SK-N-SH (cell line): ENCODE data around the gene MYMX. TPM values are rescaled to one million over a fixed set of nuclear protein-coding genes. Genes with fewer than 3 reads are reported as not detected.
A peak's percentile ranks its signal among the peaks of the same experiment; 100 is the strongest.

Experiments
- CTCF ChIA-PET: fragments of 300-600, 350-600 bp; formaldehyde crosslinking; extraction: SDS; loops from one replicate; lab custom pipeline; 2021; lab: Yijun Ruan, JAX
- POLR2A ChIA-PET: fragments of 350-600 bp; sonication (Branson Sonifier 250); formaldehyde crosslinking; extraction: SDS; loops from one replicate; lab custom pipeline; 2020; ENCODE audit warnings: antibody characterized with exemption, inconsistent platforms; lab: Yijun Ruan, JAX
- DNase-seq: peaks from one replicate; pipeline ENCODE4 v3.0.0; 2012
- H2AFZ ChIP-seq: fragments of 200-600 bp; sonication (generic); 2 replicates; pipeline ENCODE4 v1.8.1; 2016; ENCODE audit warnings: antibody characterized with exemption, mild to moderate bottlenecking, low read depth
- H3F3A ChIP-seq: fragments of 200-600 bp; sonication (generic); replicated peaks from 2 replicates; pipeline ENCODE3; 2016; ENCODE audit warnings: antibody characterized with exemption, mild to moderate bottlenecking; ENCODE audit not compliant: insufficient read depth
- H3K27ac ChIP-seq, 2 experiments: fragments of 200-500 bp in 1 of 2; fragments of 200-600 bp in 1 of 2; sonication (Bioruptor generic) in 1 of 2; sonication (generic), shearing (Covaris generic) in 1 of 2; 2 replicates each; pipeline versions ENCODE4 v1.5.1 to v1.6.1; 2014 to 2016; ENCODE audit warnings: low read depth in 2 of 2, inconsistent platforms in 1 of 2, low read length in 1 of 2, mild to moderate bottlenecking in 1 of 2, mixed read lengths in 1 of 2
- H3K27me3 ChIP-seq: fragments of 200-600 bp; sonication (generic), shearing (Covaris generic); 2 replicates; pipeline ENCODE4 v1.6.1; 2016; ENCODE audit warnings: mixed run types; ENCODE audit not compliant: insufficient read depth
- H3K36me3 ChIP-seq, 2 experiments: fragments of 200-500 bp in 1 of 2; fragments of 200-600 bp in 1 of 2; sonication (Bioruptor generic) in 1 of 2; sonication (generic) in 1 of 2; replicated peaks in 1 of 2; 2 replicates each; pipeline versions ENCODE3 to v1.5.1; 2014 to 2016; ENCODE audit warnings: low read length in 1 of 2, mild to moderate bottlenecking in 1 of 2; ENCODE audit not compliant: insufficient read depth in 2 of 2, control insufficient read depth in 1 of 2
- H3K4me1 ChIP-seq, 2 experiments: fragments of 200-500 bp in 1 of 2; fragments of 200-600 bp in 1 of 2; sonication (Bioruptor generic) in 1 of 2; sonication (generic), shearing (Covaris generic) in 1 of 2; 2 replicates each; pipeline versions ENCODE4 v1.5.1 to v1.6.1; 2014 to 2016; ENCODE audit warnings: low read depth in 1 of 2, low read length in 1 of 2, mixed run types in 1 of 2; ENCODE audit not compliant: insufficient read depth in 2 of 2, control insufficient read depth in 1 of 2
- H3K4me2 ChIP-seq: fragments of 200-600 bp; sonication (generic), shearing (Covaris generic); 2 replicates; pipeline ENCODE4 v1.6.1; 2017; ENCODE audit warnings: mixed run types
- H3K4me3 ChIP-seq, 2 experiments: fragments of 200-500 bp in 1 of 2; fragments of 200-600 bp in 1 of 2; sonication (Bioruptor generic) in 1 of 2; sonication (generic), shearing (Covaris generic) in 1 of 2; 2 replicates each; pipeline versions ENCODE4 v1.5.1 to v1.8.1; 2014 to 2016; ENCODE audit warnings: low read depth in 2 of 2, inconsistent platforms in 1 of 2, low read length in 1 of 2, mild to moderate bottlenecking in 1 of 2, mixed read lengths in 1 of 2, moderate library complexity in 1 of 2
- H3K79me2 ChIP-seq: fragments of 200-600 bp; sonication (generic); 2 replicates; pipeline ENCODE4 v1.8.1; 2017; ENCODE audit warnings: mild to moderate bottlenecking; ENCODE audit not compliant: insufficient read depth
- H3K9ac ChIP-seq: fragments of 200-600 bp; sonication (generic); 2 replicates; pipeline ENCODE4 v1.6.1; 2017; ENCODE audit warnings: mixed run types
- H3K9me2 ChIP-seq: fragments of 200-600 bp; sonication (generic); 2 replicates; pipeline ENCODE4 v1.6.1; 2017; ENCODE audit warnings: mixed run types
- H3K9me3 ChIP-seq: fragments of 200-600 bp; sonication (generic); 2 replicates; pipeline ENCODE4 v1.6.1; 2017; ENCODE audit warnings: mixed run types, mild to moderate bottlenecking, moderate library complexity
- H4K20me1 ChIP-seq: fragments of 200-600 bp; sonication (generic); 2 replicates; pipeline ENCODE4 v1.6.1; 2017; ENCODE audit warnings: mild to moderate bottlenecking, mixed run types; ENCODE audit not compliant: insufficient read depth
- CHD2 ChIP-seq: fragments of 150-350 bp; IDR thresholded peaks from 2 replicates; pipeline ENCODE4 v1.6.1; 2018; ENCODE audit warnings: low read length; ENCODE audit not compliant: partially characterized antibody
- ELF1 ChIP-seq: IDR thresholded peaks from 2 replicates; pipeline ENCODE4 v1.4.0; 2012
- FOXM1 ChIP-seq: IDR thresholded peaks from 2 replicates; pipeline ENCODE4 v1.4.0; 2012; ENCODE audit warnings: low read depth, mild to moderate bottlenecking
- SIN3A ChIP-seq: IDR thresholded peaks from 2 replicates; pipeline ENCODE4 v1.6.1; 2012; ENCODE audit warnings: low read depth, mild to moderate bottlenecking, low read length, moderate library complexity, borderline replicate concordance
- TAF1 ChIP-seq: IDR thresholded peaks from 2 replicates; pipeline ENCODE4 v1.6.1; 2012; ENCODE audit warnings: low read depth, mild to moderate bottlenecking, low read length, moderate library complexity, borderline replicate concordance
- WGBS: methylation state at CpG from one replicate; pipeline ENCODE4 v1.1.6; 2017; ENCODE audit warnings: low lambda C conversion rate; 5-methylcytosine and 5-hydroxymethylcytosine counted together
- polyA plus RNA-seq, 3 experiments: library from polyadenylated mRNA; depleted of rRNA; stranded (reverse); fragments of >200 nt; gene quantifications; 2 replicates each; pipeline ENCODE4 v1.2.3, GENCODE V29; 2012
- TF ChIP-seq, protein P1 (sequence below): fragments of 200-600 bp; sonication (generic); IDR thresholded peaks from 2 replicates; pipeline ENCODE4 v1.6.1; 2017; ENCODE audit warnings: antibody characterized with exemption, mild to moderate bottlenecking, moderate library complexity
- TF ChIP-seq, protein P2 (sequence below): IDR thresholded peaks from 2 replicates; pipeline ENCODE4; 2012
- TF ChIP-seq, protein P3 (sequence below): fragments of 150-350 bp; IDR thresholded peaks from 2 replicates; pipeline ENCODE4 v1.6.1; 2016; ENCODE audit warnings: mild to moderate bottlenecking, low read depth, low read length

The MYMX gene
- polyA plus RNA-seq, 1 of the 3 experiments (the other 2 are of a cell fraction), result not detected

DNA sequence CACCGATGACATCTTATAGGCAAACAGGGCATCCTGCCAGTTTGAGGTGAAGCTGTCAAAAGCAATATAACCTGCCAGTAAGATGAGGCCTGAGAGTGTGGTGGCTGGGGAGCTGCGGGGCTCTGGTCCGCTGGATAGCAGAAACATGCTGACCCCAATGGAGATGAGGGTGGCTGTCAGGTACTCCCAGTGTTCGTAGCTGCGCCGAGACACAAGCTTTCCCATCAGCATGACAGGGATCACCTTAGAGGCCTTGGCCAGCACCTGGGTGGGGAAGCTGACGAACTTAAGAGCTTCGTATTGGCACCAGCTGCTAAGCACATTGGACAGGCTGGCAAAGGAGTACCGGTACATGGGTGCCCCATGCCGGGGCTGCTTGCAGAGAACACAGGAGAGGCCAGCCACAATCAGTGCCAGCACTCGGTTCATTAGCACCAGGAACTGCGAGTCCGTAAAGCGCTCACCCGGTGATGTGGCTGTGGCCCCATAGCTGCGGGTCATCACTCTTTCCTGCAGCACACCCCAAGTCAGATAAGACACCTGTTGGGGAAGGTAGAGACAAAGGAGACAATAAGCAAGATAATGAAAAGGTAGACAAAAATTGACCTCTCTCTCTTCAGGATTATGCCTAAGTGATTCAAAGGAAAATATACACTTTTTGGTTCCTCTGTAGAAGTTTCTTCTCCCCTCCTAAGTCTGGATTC, 38.5 kb downstream of the MYMX start:
- peak overlapping the region in 1 of 2 experiments; percentile 94; a peak in 2 of 4 replicates for H3K4me3 ChIP-seq
- no peak overlapping the region for H2AFZ ChIP-seq
- peaks cover 64% of the 10 kb centered on the region for H4K20me1 ChIP-seq
- H3K9ac ChIP-seq, result no peak overlapping the region
- peaks cover 0 to 40% of the 10 kb centered on the region in 2 experiments; a peak in 1 of 4 replicates for H3K4me1 ChIP-seq
- ChIA-PET POLR2A (interaction anchor here (0.8 to 3.8 kb wide), 3 partner anchors 9 to 34 kb away, joined by 3 to 98 read pairs (median 3); partner anchors contain the start of gene HSP90AB1), CTCF (interaction anchor here (0.8 to 7.1 kb wide), 11 partner anchors 10 to 144 kb away, joined by 3 to 90 read pairs (median 23); partner anchors contain the start of genes AARS2, HSP90AB1, NFKBIE and SPATS1)
- H3K36me3 ChIP-seq, result peaks cover 44 to 60% of the 10 kb centered on the region in 2 experiments
- H3K9me3 ChIP-seq, result no peaks in the 10 kb centered on the region
- no peaks in the 10 kb centered on the region for H3K9me2 ChIP-seq
- no peaks in the 10 kb centered on the region for H3K27me3 ChIP-seq
- H3K79me2 ChIP-seq, result peaks cover 63% of the 10 kb centered on the region
- peak overlapping the region; percentile 94; the same call in 1 of the 2 replicates for H3K4me2 ChIP-seq
- peak overlapping the region; percentile 73 to 91; a peak in 3 of 4 replicates for H3K27ac ChIP-seq
- 57% methylated on average over 8 of the region's 16 CpGs for WGBS
- H3F3A ChIP-seq, result peaks cover 61% of the 10 kb centered on the region
- no peak for DNase-seq
- TF ChIP-seq, protein P1, sequence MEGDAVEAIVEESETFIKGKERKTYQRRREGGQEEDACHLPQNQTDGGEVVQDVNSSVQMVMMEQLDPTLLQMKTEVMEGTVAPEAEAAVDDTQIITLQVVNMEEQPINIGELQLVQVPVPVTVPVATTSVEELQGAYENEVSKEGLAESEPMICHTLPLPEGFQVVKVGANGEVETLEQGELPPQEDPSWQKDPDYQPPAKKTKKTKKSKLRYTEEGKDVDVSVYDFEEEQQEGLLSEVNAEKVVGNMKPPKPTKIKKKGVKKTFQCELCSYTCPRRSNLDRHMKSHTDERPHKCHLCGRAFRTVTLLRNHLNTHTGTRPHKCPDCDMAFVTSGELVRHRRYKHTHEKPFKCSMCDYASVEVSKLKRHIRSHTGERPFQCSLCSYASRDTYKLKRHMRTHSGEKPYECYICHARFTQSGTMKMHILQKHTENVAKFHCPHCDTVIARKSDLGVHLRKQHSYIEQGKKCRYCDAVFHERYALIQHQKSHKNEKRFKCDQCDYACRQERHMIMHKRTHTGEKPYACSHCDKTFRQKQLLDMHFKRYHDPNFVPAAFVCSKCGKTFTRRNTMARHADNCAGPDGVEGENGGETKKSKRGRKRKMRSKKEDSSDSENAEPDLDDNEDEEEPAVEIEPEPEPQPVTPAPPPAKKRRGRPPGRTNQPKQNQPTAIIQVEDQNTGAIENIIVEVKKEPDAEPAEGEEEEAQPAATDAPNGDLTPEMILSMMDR, result no peak
- TF ChIP-seq, protein P2, sequence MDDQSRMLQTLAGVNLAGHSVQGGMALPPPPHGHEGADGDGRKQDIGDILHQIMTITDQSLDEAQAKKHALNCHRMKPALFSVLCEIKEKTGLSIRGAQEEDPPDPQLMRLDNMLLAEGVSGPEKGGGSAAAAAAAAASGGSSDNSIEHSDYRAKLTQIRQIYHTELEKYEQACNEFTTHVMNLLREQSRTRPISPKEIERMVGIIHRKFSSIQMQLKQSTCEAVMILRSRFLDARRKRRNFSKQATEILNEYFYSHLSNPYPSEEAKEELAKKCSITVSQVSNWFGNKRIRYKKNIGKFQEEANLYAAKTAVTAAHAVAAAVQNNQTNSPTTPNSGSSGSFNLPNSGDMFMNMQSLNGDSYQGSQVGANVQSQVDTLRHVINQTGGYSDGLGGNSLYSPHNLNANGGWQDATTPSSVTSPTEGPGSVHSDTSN, result peak; percentile 56
- TF ChIP-seq TAF1 (no peak), CHD2 (no peak), FOXM1 (no peak)

DNA sequence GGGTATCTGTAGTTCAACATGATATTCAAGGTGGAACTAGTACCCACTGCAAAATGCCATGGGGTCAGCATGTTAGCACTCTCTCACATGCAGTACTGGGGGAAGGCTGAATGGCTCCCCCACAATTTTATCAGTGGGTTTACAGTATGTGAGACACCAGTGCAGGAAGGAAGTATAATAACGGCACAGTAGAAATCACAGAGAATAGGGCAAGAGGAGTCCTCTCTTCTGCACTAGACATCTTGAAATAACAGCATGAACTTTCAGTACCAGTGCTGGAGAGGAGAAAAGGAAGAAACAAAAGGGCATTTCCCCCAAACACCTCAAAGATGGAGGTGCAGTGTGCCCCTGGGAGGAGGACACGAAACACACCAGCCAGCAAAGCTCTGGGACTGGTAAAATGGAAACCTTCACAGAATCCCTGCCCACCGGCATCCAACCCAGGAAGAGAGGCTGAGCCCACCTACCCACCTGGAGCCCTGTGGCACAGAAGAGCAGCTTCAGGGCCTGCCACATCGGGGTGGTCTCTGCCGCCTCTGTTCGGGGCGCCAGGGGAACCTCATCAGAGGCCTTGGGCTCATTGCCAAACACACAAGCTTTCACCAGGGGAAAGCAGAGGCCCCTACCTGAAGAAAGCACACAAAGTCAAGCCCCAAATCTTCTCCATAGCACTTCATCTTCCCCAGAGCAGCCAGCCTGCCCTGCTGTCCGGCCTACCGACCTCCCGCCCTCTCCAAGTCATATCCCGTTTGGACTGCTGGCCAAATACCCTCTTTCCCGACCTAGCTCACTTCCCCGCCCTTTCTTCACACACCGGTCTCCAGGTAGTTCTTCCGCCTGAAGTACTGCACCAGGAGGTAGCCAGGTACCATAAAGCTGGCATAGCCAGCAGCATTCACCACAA, 39.4 kb downstream of the MYMX start:
- peaks cover 54% of the 10 kb centered on the region for H3K79me2 ChIP-seq
- peaks cover 56% of the 10 kb centered on the region for H4K20me1 ChIP-seq
- WGBS, result 22% methylated on average over 10 of the region's 15 CpGs
- H3K4me1 ChIP-seq, result peaks cover 0 to 39% of the 10 kb centered on the region in 2 experiments; a peak in 1 of 4 replicates
- peak overlapping the region; percentile 94 for H3K4me2 ChIP-seq
- no peaks in the 10 kb centered on the region for H3K27me3 ChIP-seq
- peaks cover 54% of the 10 kb centered on the region for H3F3A ChIP-seq
- no peaks in the 10 kb centered on the region for H3K9me3 ChIP-seq
- TF ChIP-seq FOXM1 (no peak), ELF1 (no peak), SIN3A (0 out of 2 replicates have a peak, but pooled peaks have one; percentile 10)
- TF ChIP-seq, protein P3, sequence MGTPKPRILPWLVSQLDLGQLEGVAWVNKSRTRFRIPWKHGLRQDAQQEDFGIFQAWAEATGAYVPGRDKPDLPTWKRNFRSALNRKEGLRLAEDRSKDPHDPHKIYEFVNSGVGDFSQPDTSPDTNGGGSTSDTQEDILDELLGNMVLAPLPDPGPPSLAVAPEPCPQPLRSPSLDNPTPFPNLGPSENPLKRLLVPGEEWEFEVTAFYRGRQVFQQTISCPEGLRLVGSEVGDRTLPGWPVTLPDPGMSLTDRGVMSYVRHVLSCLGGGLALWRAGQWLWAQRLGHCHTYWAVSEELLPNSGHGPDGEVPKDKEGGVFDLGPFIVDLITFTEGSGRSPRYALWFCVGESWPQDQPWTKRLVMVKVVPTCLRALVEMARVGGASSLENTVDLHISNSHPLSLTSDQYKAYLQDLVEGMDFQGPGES, result no peak
- TF ChIP-seq, protein P2, result no peak
- TF ChIP-seq, all 33 proteins: peak for 1
- H3K9ac ChIP-seq, result peak overlapping the region; percentile 95
- H3K4me3 ChIP-seq, result peak overlapping the region; percentile 94 to 96
- peaks cover 36 to 53% of the 10 kb centered on the region in 2 experiments for H3K36me3 ChIP-seq
- CTCF ChIA-PET, result interaction anchor here (0.7 to 7.1 kb wide), 27 partner anchors 10 to 198 kb away, joined by 3 to 90 read pairs (median 6); partner anchors contain the start of genes AARS2, HSP90AB1, NFKBIE and SPATS1
- no peak overlapping the region for H2AFZ ChIP-seq
- POLR2A ChIA-PET, result interaction anchor here (0.6 to 3.8 kb wide), 14 partner anchors 10 to 487 kb away, joined by 3 to 98 read pairs (median 4); partner anchors contain the start of genes AARS2, CDC5L, HSP90AB1 and SLC29A1
- peak overlapping the region; percentile 73 to 91; a peak in 3 of 4 replicates for H3K27ac ChIP-seq
- H3K9me2 ChIP-seq, result no peaks in the 10 kb centered on the region
- no peak for DNase-seq
